NCI-H1436 treated with DMSO at 0.1 percent for 48 hours (cell line): ENCODE data around the gene IL17C.

Experiments used
- DNase-seq: peaks from one replicate; lab custom pipeline; 2025; lab: John Stamatoyannopoulos, UW

The IL17C gene

DNA sequence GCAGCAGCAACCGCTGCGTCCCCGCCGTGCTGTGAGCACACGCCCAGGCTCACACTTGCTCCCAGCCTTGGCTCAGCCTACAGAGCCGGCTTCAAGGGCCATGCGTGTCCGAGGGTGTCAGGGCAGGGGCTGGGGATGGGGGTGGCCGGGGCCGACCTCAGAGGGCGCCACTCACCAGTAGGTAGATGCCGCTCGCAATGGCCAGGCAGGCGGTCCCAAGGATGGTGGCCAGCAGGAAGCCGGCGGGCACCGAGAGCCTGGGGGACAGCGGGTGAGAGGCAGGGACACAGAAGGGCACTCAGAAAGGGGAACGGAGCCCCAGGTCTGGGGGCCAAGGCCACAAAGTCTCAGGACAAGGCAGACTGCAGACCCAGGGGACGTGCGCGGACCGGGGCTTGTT, 7.6 kb downstream of the IL17C start:
- DNase-seq = no peak

DNA sequence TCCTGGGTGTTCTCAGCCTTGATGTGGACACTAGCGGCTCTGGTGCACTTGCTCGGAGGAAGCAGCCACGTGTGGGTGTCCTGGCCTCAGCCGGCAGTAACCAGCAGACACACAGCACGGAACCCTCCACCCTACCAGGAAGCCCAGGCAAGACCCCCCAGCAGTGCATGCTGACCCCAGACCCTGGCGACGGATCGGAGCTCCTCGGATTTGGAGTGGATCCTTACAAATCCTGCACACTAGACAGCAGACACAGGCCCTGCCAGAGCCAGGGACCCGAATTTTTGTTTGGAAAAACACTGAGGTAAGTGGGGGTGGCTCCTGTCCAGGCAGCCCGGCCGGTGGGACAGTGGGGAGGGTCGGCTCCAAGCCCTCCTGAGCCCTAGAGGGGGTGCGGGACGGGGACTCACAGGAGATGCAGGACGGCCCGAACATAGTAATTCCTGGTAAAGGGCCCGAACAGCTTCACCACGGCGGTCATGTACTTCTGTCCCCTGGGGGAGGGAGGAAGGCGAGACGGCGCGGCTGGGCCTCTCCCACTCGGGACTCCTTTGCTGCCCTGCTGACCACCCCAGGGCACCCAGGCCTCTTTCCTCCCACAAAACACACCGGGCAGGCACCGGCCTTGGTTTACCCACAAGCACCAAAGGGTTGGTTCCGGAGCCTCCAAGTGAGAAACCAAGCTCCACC, 8.1 kb downstream of the IL17C start:
- no peak for DNase-seq

DNA sequence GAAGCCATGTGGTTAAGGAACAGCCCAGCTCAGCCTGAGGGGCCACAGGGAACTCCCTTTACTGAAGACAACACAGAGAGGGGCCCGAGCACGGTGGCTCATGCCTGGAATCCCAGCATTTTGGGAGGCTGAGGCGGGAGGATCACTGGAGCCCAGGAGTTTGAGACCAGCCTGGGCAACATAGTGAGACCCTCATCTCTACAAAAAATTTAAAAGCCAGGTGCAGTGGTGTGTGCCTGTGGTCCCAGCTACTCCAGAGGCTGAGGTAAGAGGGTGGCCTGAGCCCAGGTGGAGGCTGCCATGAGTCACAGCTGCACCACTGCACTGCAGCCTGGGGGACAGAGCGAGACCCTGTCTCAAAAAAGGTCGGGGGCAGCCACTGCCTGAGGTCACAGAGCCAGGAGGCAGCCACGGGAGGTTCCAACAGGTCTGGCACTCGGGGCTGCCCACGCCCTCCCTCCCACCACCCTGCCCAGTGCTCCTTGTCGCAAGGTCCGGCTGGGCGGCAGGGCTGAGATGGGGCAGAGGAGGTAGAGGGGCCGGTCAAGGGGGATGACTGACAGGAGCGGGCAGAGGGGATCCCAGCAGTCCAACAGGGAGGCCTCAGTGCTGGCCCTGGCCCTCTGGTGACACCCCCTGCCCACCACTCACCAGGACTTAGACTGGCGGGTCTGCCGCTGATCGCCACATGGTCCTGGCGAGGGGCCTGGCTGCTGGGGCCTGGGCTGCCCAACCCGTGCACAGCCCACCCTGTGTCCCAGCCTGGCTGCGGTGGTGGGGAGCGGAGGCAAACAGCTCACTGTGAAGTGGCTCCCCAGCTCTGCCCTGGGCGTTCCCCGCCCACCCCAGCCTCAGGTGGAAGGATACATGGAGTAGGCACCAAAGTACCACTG, 9.1 kb downstream of the IL17C start:
- no peak for DNase-seq

DNA sequence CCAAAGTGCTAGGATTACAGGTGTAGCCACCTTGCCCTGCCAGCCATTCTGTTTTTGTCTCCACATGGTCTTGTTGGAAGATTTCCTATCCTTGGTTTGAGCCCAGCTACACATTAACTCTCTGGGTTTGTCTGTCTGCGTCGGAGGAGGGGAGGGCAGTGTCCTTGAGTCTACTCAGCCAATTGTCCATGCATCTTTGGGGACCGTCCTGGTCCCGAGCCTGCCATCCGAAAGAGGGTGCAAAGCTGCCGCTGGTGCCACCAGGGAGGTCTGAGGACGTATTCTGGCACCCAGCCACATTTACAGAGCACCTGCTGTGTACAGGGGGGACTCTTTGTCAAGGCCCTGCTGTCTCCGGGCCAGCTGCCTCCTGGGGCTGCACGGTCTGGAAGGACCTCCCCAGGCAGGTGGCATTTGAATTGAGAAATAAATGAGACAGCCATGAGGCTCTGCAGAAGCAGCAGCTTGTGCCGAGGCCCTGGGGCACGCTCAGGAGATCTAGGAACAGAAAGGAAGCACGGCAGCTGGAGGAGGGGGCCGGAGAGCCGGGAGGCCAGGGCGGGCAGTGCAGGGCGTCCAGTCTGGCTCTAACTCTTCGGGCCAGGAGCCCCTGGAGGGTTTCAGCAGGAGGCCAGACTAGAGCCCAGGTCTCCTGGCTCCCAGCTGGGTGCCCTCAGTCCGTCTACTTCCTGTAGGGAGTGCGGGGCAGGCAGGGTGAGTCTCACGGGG, 11.0 kb downstream of the IL17C start:
- DNase-seq = peak; percentile 54

DNA sequence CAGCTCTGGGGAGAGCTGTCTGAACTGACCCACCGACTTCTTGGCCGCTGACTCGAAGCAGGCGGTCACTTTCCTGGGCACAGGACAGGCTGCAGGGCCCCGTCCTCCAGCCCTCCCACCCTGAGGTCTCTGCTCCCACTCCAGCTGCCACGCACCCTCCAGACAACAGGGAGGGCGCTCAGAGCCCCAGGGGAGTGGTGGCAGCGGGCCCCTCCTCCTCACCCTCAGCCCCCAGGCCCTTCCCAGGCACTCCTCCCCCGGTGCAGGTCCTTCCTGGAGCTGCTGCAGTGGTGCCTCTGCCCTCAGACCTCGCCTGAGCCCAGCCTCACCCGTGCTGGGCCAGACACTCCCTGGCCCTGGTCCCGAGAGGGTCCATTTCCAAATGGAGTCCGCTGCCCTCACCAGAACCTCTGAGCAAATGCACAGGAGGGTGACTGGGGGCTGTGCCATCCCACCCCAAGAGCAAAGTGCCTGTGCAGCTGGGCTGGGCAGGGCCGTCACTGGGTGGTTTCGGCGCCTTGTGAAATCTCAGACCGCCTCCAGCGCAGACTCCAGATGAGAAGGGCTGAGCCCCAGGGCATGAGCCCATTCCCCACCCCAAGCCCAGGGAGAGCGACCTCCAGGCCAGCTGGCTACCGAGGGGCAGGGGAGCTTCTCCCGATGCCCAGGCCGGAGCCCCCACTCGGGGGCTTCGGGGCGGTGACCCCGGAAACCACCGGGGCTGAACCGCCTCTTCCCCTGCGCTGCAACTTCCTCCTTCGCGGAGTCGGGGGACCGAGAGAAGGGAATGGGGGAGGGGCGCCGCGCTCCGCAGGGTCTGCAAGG, 11.8 kb downstream of the IL17C start:
- no peak for DNase-seq

DNA sequence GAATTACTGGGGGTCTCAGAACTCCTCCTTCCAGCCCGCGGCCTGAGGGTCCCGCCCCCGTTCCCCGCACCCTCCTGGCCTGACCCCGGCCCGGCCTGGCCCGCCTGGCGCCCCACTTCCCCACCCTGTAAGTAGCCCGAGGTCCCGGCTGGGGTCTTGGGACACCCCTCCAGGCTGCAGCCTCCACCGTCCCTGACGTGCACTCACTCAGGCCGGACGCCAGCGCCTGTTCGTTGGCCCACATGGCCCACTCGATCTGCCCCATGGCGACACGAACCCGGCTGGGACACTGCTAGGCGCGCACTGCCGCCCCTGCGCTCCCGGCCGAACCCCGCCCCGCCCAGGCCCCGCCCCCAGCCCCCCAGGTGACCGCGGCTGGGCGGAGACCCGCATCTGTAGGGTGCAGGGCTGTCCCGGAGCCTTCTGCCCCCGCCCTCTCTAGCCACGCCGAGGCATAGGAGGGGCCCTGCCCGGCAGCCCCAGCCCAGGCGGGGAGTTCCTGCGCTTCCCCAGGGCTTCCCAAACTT, 12.4 kb downstream of the IL17C start, which contains the start of gene CYBA:
CYBA (minus strand) TSS at position 305 of the 527 bp plus-strand sequence; CDS start at position 265, 40 bp downstream.
- DNase-seq = no peak

DNA sequence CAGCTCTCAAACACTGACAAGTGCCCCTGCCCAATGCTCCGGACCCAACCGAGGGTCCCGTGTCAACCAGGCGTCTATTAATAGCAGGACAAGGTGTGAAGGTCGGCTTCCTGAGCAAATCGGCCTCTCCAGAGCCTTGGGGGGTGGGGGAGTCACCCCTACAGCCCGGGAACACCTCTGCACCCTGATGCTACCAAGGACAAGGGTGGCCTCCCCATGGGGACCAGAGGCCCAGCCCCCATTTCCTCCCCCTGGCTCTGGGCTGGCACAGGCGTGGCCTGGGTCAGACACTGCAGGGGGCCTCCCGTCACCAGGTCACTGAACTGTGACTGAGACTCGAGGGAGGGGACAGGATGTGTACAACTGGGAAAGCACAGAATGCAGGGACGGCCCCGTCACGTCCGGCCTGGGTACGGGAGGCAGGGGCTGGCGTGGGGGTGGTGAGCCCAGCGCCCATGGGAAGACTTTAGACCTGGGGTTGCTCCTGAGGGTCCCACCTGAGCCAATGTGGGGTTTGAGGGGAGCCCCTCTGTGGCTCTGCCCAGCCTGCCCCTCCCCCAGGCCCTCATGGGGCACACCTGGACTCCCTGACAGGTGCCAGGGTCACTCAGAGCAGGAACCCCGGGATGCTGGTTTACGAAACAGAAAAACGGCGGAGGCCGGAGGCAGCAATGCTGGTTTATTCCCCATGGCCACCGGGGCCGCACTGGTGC, 13.1 kb downstream of the IL17C start:
- no peak for DNase-seq

DNA sequence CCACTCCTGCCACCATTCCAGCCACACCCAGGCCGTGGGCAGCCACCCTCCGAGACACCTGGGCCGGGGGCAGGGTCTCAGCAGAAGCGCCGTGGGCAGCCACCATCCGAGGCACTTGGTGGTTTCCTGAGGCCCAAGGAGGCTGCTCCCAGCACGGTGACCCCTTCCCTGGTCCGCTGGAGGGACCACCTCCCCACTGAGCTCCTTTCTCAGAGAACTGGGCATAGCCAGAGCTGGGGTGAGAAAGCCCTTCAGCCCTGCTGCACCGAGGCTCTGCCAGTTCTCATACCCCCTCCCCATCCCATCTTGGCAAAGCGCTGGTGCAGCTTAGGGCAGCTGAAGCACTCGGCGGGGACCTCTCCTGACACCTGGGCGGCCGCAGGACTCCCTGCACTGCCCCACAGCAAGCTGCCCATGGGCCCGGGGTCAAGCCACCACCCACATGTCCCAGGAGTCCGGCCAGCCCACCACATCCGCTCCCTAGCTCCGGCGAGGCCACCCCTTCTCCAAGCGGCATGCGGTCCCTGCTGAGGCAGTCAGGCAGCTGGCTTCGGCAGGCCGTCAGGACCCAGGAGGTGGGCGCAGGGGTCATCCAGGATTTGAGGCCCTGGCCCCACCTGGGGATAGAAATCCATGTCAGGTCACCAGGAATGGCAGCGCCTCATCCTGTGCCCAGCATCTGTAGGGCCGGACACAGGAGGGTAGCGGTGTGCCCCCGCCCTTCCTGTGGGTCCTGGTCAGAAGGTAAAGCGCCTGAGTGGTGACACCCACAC, 13.8 kb downstream of the IL17C start:
- no peak for DNase-seq

DNA sequence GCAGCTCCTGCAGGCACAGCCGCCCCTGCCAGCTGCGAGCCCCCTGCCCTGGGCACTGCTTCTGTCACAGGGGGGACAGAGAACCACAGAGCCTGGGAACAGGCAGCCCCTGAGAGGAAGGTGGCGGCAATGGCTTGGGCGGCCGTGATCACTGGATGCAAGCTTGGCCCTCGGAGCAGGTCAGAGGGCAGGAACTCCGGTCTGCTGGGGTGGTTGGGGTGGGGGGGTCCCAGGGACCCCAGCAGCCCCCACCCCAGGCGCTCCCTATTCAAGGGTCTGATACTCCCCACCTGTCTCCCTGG, 14.3 kb downstream of the IL17C start:
- DNase-seq = no peak

DNA sequence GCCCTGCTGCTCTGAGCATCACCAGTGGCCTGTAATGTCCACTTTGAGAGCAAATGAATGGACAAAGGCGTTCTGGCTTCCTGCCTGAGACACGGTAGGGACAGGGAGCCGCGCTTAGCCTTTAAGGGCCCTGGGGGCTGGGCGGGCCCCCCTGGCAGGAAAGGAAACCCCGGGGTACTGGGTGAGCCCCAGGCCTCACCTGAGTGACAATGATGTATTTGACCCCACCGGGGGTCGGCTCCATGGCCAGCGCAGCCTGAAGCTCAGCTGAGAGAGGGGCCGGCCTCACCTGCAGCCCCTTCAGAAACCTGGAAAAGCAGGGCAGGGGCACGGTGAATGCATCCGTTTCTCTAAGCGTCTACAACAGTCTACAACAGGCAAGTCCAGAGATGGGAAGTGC, 14.7 kb downstream of the IL17C start:
- no peak for DNase-seq

DNA sequence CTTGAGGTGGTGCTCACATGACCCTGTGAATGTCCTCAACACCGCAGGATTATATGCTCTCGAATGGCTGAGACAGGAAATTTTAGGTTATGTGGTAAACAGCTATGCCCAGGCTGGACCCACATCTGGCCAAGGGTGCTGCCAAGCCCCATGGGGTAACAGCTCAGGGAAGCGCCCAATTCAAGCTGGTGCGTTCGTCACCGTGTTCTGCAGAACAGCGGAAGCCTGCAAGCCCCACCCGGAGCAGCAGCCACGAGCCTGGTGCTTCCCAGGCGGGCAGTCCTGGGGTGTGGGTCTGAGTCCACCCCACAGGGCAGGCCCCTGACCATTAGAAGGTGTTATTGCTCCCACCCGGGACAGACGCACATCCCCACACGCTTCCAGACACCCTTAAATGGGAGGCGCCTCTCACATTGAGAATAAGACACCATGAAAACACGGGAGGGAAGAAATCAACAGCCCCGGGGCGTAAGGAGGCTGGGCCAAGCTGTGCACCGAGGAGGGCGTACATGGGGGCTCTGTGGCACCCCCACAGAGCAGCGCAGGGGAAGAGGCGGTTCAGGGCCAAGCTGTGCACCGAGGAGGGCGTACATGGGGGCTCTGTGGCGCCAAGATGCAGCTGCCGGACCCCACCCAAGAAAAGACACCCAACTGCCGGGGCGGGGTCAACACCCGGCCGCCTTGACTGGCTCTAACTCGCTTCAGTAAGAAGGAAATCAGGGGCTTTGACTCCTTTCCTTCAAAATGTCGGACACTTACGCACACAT, 15.4 kb downstream of the IL17C start:
- DNase-seq = no peak

DNA sequence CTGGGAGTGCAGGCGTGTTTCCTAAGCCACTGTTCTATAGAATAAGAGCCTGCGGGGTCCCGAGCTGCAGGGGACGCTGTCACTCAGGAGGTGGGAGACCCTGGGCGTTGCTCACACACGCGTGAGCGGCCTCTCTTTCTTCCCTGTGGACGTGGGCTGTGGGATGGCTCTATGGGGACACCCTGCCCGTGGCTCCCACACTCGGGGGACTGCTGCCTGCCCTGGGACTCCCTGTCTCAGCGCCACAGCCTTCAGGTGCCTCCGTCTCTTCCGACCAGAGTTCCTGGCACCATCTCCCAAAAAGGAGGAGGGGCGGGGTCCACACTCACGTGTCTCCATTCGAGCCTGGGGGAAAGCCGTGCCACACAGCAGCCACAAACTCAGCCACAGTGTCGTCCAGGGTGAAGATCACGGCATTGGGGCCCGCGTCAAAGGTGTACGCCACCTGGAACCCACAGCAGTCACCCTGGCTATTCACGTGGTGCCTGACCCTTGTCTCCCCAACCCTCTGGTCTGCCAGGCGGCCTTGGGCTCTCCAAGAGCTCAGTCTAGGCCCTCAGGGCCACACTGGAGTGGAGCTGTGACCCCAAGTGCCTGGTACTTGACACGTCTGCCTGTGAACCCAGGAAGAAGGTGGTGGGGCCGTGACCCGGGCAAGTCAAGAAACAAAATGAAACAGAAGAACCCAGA, 16.1 kb downstream of the IL17C start:
- DNase-seq = no peak

DNA sequence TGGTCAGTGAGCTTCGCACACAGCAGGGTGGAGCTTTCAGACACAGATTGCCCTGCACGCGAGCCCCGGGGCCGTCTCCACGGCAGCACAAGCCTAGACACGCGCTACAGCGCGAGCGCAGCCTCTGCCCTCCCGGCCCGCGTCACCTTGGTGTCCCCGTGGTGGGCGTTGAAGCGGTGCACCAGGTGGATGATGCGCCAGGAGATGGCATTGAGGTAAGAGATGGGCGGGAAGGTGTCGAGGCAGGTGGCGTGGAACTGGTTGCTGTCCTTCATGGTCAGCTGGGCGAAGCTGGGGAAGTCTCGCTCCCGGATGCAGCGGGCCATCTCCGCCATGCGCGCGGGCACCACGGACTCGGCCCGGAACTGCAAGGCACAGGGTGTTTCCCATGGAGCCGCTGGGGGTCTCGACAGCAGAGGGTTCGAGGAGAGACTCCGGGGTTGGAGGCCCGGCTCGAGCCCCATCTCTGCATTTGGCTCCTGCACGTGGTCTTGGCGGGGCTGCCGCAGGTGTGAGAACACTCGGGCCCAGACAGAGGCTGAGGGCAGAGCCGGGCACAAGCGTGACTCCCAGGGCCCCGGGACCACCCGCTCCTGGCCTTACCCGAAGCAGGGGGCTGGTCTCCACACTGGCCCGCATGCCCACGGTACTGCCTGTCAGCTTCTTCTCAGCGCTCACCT, 16.8 kb downstream of the IL17C start:
- DNase-seq = no peak

DNA sequence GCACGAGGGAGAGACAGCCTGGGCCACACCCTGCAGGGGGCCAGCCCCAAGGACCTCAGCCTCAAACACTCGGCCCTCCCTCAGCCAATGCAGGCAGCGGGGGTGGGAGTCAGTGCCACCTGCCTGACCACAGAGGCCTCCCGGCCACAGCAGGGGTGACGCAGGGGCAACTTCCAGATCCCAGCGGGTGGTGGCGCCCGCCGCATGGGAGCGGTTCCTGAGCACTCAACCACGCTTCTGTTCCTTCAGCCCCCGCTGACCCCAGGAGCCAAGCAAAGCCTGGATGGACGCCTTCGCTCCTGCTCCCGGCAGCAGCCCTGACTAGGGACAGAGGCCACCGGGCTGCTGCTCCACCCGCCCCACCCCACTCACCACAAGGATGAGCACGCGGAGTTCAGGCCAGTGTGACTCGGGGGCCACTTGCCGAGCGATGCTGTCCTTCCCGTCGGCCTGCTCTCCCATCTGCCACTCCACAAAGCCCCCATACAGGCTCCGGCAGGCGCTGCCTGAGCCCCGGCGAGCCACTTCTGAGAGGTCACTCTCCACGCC, 17.4 kb downstream of the IL17C start:
- no peak for DNase-seq

DNA sequence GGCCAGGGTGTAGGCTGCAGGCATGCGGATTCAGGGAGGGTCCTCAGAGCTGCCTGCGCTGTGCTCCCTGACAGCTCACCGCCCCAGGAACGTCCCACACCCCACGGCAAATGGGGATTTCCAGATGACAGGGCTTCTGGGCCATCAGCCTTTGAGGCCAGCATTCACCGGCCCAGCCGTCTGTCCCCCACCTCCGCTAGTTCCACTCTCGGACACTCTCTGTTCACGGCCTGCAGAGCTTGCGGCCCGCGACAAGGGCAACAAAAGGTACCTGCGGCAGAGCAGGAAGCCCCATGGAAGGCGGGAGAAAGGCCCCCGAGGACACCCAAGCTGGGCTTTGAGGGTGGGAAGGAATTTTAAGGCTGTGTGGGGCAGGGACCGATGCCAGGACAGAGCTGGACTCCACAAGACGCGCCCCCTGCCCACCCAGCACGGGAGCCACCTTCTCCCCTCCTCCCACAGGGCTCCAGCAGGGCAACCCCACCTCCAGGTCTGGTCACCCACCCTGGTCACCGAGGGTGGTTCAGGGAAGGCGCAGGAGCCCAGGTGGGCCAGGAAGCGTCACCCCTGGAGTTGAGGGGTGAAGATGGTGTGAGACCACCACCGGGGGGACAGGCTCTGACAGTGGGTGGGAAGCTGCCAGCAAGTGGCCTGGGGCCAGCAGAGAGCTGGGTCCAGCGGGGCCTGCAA, 18.1 kb downstream of the IL17C start:
- DNase-seq = no peak

DNA sequence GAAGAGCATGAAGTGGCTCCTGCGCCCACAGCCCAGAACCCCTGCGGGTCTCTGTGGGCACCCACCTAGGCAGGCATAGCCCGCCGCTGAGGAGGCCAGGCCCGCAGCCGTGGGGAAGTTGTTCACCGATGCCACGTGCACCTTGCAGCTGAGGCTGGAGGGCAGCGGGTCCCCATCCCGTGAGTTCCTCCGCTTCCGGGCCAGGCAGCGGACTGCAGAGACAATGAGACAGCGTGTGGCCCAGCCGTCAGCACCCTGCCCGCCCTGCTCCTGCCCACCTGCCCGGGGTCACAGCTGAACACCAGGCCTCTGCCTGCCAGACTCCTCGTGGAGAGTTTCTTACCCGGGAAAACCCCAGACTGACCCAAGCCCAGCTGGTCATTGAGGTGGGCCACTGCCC, 19.0 kb downstream of the IL17C start:
- DNase-seq = no peak

DNA sequence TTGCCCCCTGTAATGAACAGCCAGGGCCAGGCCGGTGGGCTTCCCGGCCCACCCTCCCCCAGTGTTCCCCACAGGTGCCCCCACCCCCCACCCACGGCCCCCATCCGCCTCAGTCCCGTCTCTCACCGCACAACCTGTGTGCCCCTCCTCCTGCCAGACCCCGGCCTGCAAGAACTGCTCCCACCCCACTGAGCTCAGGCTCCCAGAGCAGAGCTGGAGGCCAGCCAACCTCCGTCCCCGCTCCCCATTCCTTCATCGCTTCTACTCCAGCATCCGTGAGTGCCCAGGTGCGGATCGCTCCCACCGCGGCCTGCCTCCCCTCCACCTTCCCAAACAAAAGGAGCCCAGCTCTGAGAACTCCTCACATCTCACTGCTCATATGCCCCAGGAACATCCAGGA, 20.3 kb downstream of the IL17C start:
- DNase-seq = no peak
